ENCODE data around the gene PCBP3.

GRCh38 chr21:45848805-45849204, 205.3 kb downstream of the PCBP3 start:
- no peak for TF ChIP-seq CTCF (conservative IDR thresholded peaks at IDR 0.05)
- no peak for TF ChIP-seq ZFX (IDR thresholded peaks at IDR 0.05)

All from C4-2B (cell line).